Activated gamma-delta T cell (primary cell): Measurements from ENCODE around the gene CERKL.

Source experiments
- DNase-seq: peaks from one replicate; lab custom pipeline; 2025; lab: John Stamatoyannopoulos, UW

The CERKL gene

DNA sequence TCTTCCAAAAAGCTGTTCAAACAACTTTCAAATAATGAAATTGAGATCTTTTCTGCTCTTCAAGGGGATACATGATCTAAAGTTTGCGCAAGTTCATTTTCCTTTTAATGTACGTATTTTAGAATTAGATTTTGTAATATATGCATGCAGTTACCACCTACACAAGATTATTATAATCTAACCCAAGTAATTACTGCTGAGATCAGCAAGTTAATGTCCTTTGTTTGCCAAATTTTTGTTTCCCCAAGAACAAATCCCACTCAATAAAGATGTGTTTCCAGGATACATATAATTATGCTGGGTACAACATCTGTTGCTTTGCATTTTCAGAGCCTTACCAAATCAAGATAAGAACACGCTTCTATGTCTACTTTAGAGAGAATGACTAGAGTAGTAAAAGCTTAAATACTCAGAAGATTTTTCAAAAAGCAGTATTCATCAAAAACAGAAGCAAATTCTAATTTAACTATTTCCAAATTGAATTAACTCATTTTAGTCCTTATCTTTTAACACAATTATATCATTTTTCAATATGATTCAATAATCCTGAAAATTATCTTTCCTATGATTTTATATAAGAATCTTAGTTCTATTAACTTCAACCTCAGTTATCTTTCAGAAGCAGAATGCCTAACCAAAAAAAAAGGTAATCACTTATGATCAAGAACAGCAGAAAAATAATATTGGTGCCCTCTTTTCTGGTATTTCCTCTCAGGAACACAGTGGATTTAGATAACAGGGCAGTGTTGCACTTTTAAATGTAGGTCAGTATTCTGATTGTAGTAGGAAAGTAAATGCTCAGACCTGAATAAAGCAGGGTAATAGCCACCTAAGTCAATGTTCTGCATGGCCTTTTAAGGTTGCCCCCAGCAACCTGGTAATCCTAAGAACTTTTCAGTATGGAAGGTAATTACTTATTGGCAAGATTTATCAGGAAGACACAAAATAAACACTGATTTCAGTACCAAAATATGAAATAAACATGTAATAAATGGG, 28.0 kb downstream of the CERKL start:
- no peak for DNase-seq

DNA sequence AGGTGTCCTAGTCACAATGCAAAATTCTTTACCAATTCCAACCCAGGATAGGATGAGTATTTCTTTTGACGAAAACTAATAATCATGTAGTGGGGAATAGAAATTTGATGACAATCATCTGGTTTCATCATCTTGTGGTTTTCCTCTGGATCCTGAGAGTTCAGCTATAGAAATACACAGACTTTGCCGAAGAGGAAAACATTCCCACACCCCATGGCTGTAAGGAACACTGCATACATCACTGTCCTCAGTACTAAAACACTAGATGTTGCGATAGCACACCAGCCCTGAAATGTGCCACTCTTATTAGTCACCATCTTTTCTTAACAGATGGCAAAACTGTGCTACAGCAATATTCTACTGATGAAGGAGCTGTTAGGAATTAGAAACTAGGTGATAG, 29.4 kb downstream of the CERKL start:
- no peak for DNase-seq

GRCh38 chr2:181626671-181627070, 30.2 kb downstream of the CERKL start:
- DNase-seq, result no peak

DNA sequence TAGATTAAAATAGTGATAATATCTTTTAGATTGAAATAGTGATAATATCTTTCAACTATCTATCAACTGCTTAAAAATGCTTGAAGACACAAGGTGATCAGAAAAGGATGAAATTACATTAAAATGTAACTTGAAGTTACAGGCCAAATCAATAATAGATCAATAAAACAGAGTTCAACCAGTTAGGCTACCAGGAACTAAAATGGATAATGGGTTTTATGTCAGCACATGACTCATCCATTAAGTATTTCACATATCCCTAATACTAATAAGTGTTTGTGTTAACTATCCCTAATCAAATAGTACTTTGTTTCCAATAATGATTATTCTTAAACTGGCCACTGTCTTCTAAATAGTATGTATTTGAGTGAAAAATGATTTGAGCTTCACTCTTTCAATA, 33.7 kb downstream of the CERKL start:
- DNase-seq, result no peak

DNA sequence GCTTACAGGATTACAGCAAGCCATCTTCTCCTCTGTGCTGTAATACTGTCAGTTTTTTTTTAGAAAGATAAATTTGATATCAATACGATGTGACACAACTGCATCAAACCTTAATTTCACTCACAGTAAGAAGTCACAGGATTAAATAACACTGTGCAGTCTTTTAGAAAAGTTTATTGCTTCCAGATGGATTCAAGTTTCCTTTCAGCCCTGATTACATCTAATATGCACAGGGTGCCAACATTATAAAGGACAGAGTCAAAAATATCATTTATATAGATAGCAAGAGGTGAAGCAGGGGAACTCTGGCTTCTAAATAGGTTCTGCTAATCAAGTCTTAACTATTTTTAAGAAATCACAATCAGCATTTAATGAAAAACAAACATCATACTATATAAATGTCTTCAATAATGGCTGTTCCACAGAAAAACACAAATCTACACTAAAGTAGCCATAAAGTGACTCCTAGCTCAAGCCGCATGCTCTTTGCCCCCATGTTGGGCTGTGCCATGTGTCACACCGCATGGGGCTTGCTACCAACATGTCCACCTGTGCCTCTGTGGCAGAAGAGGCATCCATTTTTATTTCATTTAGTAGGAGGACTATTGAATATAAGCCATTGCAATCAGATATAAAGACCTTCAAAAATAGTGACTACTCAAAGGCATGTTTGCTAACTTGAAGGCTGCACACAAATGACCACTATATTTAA, 35.0 kb downstream of the CERKL start:
- DNase-seq, result no peak

DNA sequence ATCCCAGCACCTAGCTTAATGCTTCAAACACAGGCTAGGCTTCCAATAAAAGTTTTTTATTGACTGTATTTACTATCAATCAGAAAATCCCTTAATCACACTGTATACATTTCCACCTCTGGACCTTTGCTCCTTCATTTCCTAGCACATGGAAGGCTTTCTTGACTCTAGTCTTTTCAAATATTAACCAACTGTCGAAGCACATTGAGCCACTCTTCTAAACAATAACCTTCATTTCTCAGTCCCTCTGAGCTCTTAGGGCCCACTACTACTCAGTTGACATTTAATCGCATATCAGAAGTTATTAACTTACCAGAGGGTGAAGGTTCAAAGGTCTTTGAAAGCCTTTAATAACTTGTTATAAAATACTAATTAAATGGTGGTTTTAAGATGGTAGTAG, 37.4 kb downstream of the CERKL start:
- no peak for DNase-seq

- DNase-seq, result no peak
Observed at GRCh38 chr2:181616715-181617114, 40.2 kb downstream of the CERKL start.

DNA sequence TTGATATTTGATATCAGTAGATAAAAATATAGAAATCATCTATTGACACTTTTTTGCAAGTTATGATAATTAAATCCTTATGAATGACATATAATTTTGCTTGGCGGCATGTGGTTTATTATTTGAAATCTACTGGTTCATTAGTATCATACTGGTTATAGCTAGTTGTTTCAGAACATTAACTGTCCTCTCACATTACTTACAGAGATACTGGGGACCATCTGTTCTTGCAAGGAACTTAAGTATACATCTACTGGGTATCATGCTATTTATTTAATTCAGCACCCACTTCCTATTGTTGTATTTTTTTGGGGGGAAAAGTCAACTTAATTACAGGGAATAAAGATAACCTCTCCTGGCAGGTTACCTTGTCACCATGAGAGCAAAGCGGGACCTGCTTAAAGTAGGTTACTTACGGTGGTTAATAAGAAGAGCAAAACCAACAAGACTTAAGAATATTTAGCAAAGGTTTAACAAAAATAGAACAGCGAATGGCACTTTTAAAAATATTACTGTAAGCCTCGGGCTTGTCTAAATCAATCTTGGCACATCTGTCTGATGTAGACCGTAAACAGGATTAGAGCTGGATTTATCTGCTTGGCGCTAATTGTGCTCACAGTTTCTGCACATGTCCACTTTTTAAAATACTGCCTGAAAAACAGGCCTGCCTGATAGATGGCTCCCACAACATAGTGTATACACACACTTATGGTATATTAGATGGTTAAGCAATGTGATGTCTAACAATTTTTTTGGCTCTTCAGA, 41.8 kb downstream of the CERKL start:
- DNase-seq, result no peak

DNA sequence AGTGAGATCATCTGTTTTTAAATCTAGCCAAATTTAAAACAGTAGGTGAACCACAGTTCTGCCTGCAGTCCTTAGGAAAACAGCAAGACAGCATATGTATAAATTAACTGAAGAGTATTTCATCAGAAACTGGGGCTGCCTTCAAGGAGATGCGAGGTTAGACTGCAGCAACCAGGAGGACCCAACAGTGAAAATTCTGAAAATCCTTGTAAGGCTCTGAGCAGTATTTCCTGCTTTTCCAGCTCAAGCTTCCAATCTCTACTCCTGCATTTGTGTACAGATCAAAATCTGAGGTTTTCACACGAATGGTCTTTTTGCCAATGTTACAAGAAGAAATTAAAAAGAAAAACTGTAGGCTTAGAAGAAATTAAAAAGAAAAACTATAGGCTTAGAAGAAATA, 43.7 kb downstream of the CERKL start:
- no peak for DNase-seq

DNA sequence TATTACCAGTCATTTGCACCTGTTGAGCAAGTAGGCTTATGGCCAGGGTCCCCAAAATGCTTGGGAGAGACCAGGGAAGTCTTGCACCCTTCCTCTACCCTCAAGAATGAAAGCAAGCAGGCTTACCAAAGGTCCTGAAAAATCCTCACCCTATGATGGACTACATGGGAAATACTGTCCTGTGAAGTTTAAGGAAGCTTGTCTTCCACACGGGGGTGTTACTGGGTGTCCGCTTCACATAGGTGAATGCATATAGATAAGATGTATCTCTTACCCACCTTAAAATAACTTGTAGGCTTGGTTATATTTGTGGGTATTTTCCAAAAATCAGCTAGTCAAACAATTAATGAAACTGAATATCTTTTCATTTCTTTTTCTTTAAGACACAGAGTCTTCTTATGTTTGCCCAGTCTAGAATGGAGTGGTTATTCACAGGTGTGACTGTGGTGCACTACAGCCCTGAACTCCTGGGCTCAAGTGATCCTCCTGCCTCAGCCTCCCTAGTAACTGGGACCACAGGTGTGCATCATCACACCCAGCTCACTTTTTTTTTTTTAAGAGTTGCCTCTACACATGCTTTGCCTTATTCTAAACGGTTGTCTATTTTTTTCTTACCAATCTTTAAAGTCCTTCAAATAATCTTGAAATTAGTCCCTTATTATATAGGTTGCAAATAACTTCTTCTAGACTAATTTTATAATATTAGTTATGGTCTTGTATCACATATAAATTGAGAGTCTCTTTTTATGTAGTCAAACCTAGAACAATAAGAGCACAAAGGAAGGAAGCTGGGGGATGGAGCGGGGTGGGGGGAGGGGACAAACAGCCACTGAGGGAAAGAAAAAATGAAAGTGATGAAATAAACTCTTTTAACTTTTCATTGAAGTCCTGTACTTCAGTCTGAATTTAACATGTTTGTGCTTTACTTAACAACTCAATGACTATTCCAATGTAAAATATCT, 49.0 kb downstream of the CERKL start:
- no peak for DNase-seq

GRCh38 chr2:181605889-181606837, 50.7 kb downstream of the CERKL start:
- no peak for DNase-seq

GRCh38 chr2:181602017-181602416, 54.9 kb downstream of the CERKL start:
- no peak for DNase-seq

DNA sequence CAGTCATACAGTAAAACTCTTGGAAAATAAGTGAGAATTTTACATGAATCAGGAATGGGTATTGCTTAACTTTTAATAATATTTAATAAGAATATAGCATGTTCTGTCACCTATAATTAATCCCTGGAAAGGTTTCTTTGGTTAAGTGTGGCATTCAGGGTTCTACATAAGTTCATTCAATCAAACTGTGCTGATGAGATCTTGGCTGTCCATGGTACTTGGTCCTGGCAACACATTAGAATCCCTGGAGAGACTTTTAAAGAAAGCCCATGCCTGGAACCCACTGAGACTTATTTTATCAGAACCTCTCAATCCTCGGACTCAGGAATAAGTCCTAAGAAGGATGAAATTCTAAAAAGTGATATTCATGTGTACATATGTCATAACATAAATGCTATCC, 60.3 kb downstream of the CERKL start:
- DNase-seq, result no peak

DNA sequence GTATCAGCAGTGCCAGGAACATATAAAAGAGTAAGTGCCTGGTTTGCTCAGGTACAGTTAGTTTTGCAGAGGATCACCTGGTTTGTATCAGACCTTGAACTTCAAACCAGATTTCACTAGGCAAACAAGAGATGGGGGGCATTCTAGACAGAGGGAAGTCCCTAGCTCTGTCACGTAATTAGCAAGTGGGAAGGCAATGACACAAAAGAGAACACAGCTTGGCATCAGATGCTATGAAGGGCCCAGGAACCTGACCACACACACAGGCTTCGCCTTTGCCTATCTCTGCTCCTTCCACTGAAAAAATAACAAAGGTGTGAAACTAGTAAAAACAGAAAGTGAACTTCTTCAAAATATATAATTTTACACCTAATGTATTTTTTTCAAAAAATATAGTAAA, 62.6 kb downstream of the CERKL start:
- no peak for DNase-seq

GRCh38 chr2:181589779-181590178, 67.1 kb downstream of the CERKL start:
- no peak for DNase-seq

DNA sequence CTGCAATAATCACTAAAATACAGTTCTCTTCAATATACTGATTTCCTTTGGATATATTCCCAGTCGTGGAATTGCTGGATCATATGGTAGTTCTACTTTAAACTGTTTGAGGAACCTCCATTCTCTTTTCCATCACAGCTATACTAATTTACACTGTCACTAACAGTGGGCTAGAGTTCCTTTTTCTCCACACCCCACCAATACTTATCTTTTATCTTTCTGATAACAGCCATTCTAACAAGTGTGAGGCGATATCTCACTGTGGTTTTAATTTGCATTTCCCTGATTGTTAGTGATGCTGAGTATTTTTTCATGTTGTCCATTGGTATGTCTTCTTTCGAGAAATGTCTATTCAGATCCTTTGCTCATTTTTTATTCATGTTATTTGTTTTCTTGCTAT, 68.4 kb downstream of the CERKL start:
- DNase-seq, result no peak

- no peak for DNase-seq
Observed at GRCh38 chr2:181586569-181587081, 70.3 kb downstream of the CERKL start.

GRCh38 chr2:181585732-181586131, 71.2 kb downstream of the CERKL start:
- no peak for DNase-seq

- DNase-seq, result no peak
Observed at GRCh38 chr2:181581534-181581933, 75.4 kb downstream of the CERKL start.

DNA sequence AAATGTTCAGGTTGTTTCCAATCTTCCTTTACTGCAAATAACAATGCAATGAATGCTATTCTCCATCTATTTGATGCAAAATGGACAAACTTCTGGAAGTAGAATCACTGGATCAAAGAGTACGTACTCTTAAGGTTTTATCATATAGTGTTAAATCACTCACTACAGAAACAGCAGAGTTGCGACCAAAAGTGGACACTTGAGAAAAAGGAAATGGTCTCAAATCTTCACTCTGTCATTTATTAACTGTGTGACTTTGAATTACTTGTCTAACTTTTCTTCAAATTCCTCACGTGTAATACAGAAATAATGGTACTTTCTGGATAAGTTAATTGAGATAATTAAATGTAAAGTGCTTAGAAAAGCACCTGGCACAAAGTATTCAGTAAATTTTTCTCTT, 78.1 kb downstream of the CERKL start:
- no peak for DNase-seq
